HTR-8/SVneo (cell line): ENCODE measurements around the gene AFG1L.
A peak's percentile ranks its signal among the peaks of the same experiment; 100 is the strongest.
"Not testable (repeated sequence)": the region's sequence is repeated elsewhere in the genome, so short reads cannot be mapped to it uniquely, and the experiment has no call there.

Experiments
- DNase-seq: peaks from one replicate; pipeline ENCODE4 v3.0.0; 2011; ENCODE audit warnings: low spot score, mixed read lengths; ENCODE audit not compliant: insufficient read length
- FAIRE-seq: peaks from 2 replicates; lab custom pipeline; 2011; peaks lifted over from hg19 to GRCh38; lab: Jason Lieb, UNC

AFG1L gene

GRCh38 chr6:108546079-108547049 is 251.5 kb downstream of the AFG1L start:
- no peak for DNase-seq
- no peak for FAIRE-seq

- no peak for FAIRE-seq
Measured at GRCh38 chr6:108549241-108549640, 254.4 kb downstream of the AFG1L start.

GRCh38 chr6:108549741-108550140 is 254.9 kb downstream of the AFG1L start:
- FAIRE-seq (no peak), DNase-seq (no peak)

More at GRCh38 chr6:108549241-108549640, 254.4 kb downstream of the AFG1L start:
- no peak for DNase-seq

- DNase-seq = no peak
- no peak for FAIRE-seq
Measured at GRCh38 chr6:108550256-108550655, 255.4 kb downstream of the AFG1L start.

- no peak for FAIRE-seq
- DNase-seq = no peak
Measured at GRCh38 chr6:108555399-108556052, 260.7 kb downstream of the AFG1L start.

- DNase-seq = no peak
- no peak for FAIRE-seq
Measured at GRCh38 chr6:108556250-108556649, 261.4 kb downstream of the AFG1L start.

GRCh38 chr6:108556866-108557493 is 262.1 kb downstream of the AFG1L start:
- FAIRE-seq = no peak
- DNase-seq = no peak

- FAIRE-seq = no peak
Measured at GRCh38 chr6:108557494-108558371, 262.9 kb downstream of the AFG1L start.

GRCh38 chr6:108558372-108559096 is 263.7 kb downstream of the AFG1L start:
- DNase-seq (peak; percentile 77), FAIRE-seq (peak; percentile 90)

More at GRCh38 chr6:108557494-108558371, 262.9 kb downstream of the AFG1L start:
- DNase-seq = peak; percentile 48

- FAIRE-seq (peak; percentile 68), DNase-seq (peak; percentile 52)
Measured at GRCh38 chr6:108559097-108559883, 264.4 kb downstream of the AFG1L start.

GRCh38 chr6:108559884-108560462 is 265.1 kb downstream of the AFG1L start:
- no peak for DNase-seq
- FAIRE-seq = no peak

- peak; percentile 63 for DNase-seq
- FAIRE-seq = peak; percentile 68
Measured at GRCh38 chr6:108560463-108561308, 265.8 kb downstream of the AFG1L start, which contains the start of gene FOXO3. Gene FOXO3 (plus strand): TSS chr6:108560917. CDS start chr6:108561209, 292 bp downstream.

GRCh38 chr6:108561309-108561647 is 266.4 kb downstream of the AFG1L start:
- DNase-seq, FAIRE-seq: not testable (repeated sequence)

- FAIRE-seq (no peak), DNase-seq (no peak)
Measured at GRCh38 chr6:108561742-108562502, 267.1 kb downstream of the AFG1L start.

- DNase-seq (peak; percentile 60), FAIRE-seq (no peak)
Measured at GRCh38 chr6:108562503-108562993, 267.7 kb downstream of the AFG1L start.

GRCh38 chr6:108563292-108563691 is 268.4 kb downstream of the AFG1L start:
- FAIRE-seq (no peak), DNase-seq (no peak)
